ENCODE measurements around the gene BRINP3. TPM values are rescaled to one million over a fixed set of nuclear protein-coding genes. Genes with fewer than 3 reads are reported as not detected.

Gene BRINP3
- total RNA-seq, 1 donor from 2014 or later: 6.6 TPM

GRCh38 chr1:190207733-190208132 lies 269.9 kb downstream of the BRINP3 start:
- Mint-ChIP-seq H3K9me3 (peaks cover 1% of the 10 kb centered on the region), H3K36me3 (no peaks in the 10 kb centered on the region), H3K27me3 (no peaks in the 10 kb centered on the region)

DNA sequence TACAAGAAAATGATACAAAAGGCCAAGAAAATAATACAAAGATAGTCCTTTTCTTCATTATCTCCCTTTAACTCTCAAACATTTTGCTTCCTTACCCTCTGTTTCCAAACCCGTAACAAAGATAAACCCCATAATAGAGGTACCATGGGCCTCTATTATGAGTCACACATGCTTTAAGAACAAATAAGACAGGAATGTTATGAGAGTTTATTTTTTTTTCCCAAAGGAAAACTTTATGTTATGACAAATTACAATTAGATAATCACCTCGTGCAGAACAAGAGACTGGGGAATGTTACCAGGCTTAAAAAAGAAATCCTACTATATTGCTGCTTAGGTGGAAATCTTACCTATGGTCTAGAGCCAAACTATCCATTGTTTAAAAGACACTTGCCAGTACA lies 272.0 kb downstream of the BRINP3 start:
- Mint-ChIP-seq H3K9me3 (peaks cover 8% of the 10 kb centered on the region), H3K4me1 (ENCODE audit: unreplicated experiment) (no peaks in the 10 kb centered on the region), H3K27me3 (no peaks in the 10 kb centered on the region), H3K4me3 (no peak overlapping the region), H3K27ac (no peak overlapping the region), H3K36me3 (peaks cover 3% of the 10 kb centered on the region)
- TF ChIP-seq, protein P1, sequence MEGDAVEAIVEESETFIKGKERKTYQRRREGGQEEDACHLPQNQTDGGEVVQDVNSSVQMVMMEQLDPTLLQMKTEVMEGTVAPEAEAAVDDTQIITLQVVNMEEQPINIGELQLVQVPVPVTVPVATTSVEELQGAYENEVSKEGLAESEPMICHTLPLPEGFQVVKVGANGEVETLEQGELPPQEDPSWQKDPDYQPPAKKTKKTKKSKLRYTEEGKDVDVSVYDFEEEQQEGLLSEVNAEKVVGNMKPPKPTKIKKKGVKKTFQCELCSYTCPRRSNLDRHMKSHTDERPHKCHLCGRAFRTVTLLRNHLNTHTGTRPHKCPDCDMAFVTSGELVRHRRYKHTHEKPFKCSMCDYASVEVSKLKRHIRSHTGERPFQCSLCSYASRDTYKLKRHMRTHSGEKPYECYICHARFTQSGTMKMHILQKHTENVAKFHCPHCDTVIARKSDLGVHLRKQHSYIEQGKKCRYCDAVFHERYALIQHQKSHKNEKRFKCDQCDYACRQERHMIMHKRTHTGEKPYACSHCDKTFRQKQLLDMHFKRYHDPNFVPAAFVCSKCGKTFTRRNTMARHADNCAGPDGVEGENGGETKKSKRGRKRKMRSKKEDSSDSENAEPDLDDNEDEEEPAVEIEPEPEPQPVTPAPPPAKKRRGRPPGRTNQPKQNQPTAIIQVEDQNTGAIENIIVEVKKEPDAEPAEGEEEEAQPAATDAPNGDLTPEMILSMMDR (conservative IDR thresholded peaks at IDR 0.05): no peak
- no peak for DNase-seq (ENCODE audit: extremely low spot score, unreplicated experiment)

More at GRCh38 chr1:190207733-190208132, 269.9 kb downstream of the BRINP3 start:
- no peak overlapping the region for H3K27ac Mint-ChIP-seq
- TF ChIP-seq, protein P1 (conservative IDR thresholded peaks at IDR 0.05): no peak
- H3K4me3 Mint-ChIP-seq: no peak overlapping the region
- DNase-seq (ENCODE audit: extremely low spot score, unreplicated experiment): no peak
- no peaks in the 10 kb centered on the region for H3K4me1 Mint-ChIP-seq (ENCODE audit: unreplicated experiment)

DNA sequence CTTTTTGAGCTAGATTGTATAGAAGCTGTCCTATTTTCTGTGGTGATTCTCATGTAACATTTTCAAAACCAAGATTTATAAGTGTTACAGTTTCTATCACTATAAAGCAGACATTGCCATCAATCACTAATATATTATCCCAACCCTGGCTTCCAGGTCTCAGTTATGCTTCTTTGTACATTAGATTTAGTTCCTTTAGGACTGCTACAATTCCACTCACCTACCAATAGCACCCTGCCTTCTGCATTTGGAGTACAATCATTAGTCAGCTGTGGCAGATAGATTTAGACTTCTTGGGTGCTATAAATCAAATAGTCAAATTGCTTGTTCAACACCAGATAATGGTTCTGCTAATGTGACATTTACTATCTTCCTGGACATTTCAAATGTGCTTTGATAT lies 281.6 kb downstream of the BRINP3 start:
- Mint-ChIP-seq H3K4me1 (ENCODE audit: unreplicated experiment) (peaks cover 7% of the 10 kb centered on the region), H3K27me3 (no peaks in the 10 kb centered on the region), H3K36me3 (peaks cover 3% of the 10 kb centered on the region), H3K27ac (no peak overlapping the region), H3K9me3 (no peaks in the 10 kb centered on the region), H3K4me3 (no peak overlapping the region)
- TF ChIP-seq, protein P1 (conservative IDR thresholded peaks at IDR 0.05): no peak
- DNase-seq (ENCODE audit: extremely low spot score, unreplicated experiment): no peak

GRCh38 chr1:190193508-190194115 lies 284.1 kb downstream of the BRINP3 start:
- H3K27ac Mint-ChIP-seq: no peak overlapping the region
- no peaks in the 10 kb centered on the region for H3K36me3 Mint-ChIP-seq
- TF ChIP-seq, protein P1 (conservative IDR thresholded peaks at IDR 0.05): no peak
- H3K4me1 Mint-ChIP-seq (ENCODE audit: unreplicated experiment): peaks cover 7% of the 10 kb centered on the region
- H3K9me3 Mint-ChIP-seq: no peaks in the 10 kb centered on the region
- H3K27me3 Mint-ChIP-seq: no peaks in the 10 kb centered on the region
- no peak for DNase-seq (ENCODE audit: extremely low spot score, unreplicated experiment)
- no peak overlapping the region for H3K4me3 Mint-ChIP-seq

- Mint-ChIP-seq H3K9me3 (no peaks in the 10 kb centered on the region), H3K4me3 (no peak overlapping the region), H3K36me3 (no peaks in the 10 kb centered on the region), H3K27ac (no peak overlapping the region), H3K27me3 (no peaks in the 10 kb centered on the region), H3K4me1 (ENCODE audit: unreplicated experiment) (peaks cover 7% of the 10 kb centered on the region)
- TF ChIP-seq, protein P1 (conservative IDR thresholded peaks at IDR 0.05): no peak
- no peak for DNase-seq (ENCODE audit: extremely low spot score, unreplicated experiment)
These were observed 285.0 kb downstream of the BRINP3 start for GRCh38 chr1:190192627-190193026.

Measured in type B pancreatic cell (in vitro differentiated cells).